A673 (cell line): ENCODE results near the gene FKRP. TPM values are rescaled to one million over a fixed set of nuclear protein-coding genes. Genes with fewer than 3 reads are reported as not detected.

Experiments used
- BruUV-seq: library from RNA; stranded (reverse); fragments of 400-500 nt; replicated peaks from 2 replicates; lab custom pipeline; 2021; lab: Mats Ljungman, UMichigan
- CTCF ChIA-PET: fragments of 300-600 bp; sonication (Branson Sonifier 250); formaldehyde crosslinking; loops from one replicate; lab custom pipeline; 2022; ENCODE audit warnings: antibody characterized with exemption; lab: Charles Lee
- POLR2A ChIA-PET: fragments of 300-600 bp; sonication (Branson Sonifier 250); formaldehyde crosslinking; loops from one replicate; lab custom pipeline; 2022; ENCODE audit warnings: antibody characterized with exemption; ENCODE audit not compliant: low non-redundant PET; lab: Charles Lee
- DNase-seq: peaks from one replicate; pipeline ENCODE4 v3.0.0-alpha.2; 2015; ENCODE audit warnings: low spot score
- H3K27ac ChIP-seq: fragments of 200-600 bp; sonication (generic); 2 replicates; pipeline ENCODE4 v1.5.1; 2016; ENCODE audit warnings: mixed run types, low read depth, mild to moderate bottlenecking, mixed read lengths, antibody characterized with exemption, low read length; ENCODE audit not compliant: poor library complexity, severe bottlenecking
- H3K27me3 ChIP-seq: fragments of 200-600 bp; sonication (generic); replicated peaks from 2 replicates; pipeline ENCODE4 v1.6.1; 2017; ENCODE audit warnings: mixed run types, low read depth, mild to moderate bottlenecking, mixed read lengths, antibody characterized with exemption, low read length; ENCODE audit not compliant: insufficient read depth, poor library complexity
- H3K36me3 ChIP-seq: fragments of 200-600 bp; sonication (generic); 2 replicates; pipeline ENCODE4 v1.6.1; 2016; ENCODE audit warnings: mixed run types, mild to moderate bottlenecking, mixed read lengths, antibody characterized with exemption, low read length; ENCODE audit not compliant: insufficient read depth, poor library complexity, severe bottlenecking
- H3K4me1 ChIP-seq: fragments of 200-600 bp; sonication (generic); 2 replicates; pipeline ENCODE4 v1.6.1; 2017; ENCODE audit warnings: mixed run types, mild to moderate bottlenecking, mixed read lengths, antibody characterized with exemption, low read length; ENCODE audit not compliant: insufficient read depth, poor library complexity, severe bottlenecking
- H3K4me3 ChIP-seq: fragments of 200-600 bp; sonication (generic); 2 replicates; pipeline ENCODE4 v1.5.1; 2016; ENCODE audit warnings: low read depth, mixed run types, mild to moderate bottlenecking, mixed read lengths, low read length; ENCODE audit not compliant: poor library complexity, severe bottlenecking
- H3K9me3 ChIP-seq: fragments of 200-600 bp; sonication (generic); 2 replicates; pipeline ENCODE4 v1.6.1; 2016; ENCODE audit warnings: mixed run types, low read depth, mild to moderate bottlenecking, mixed read lengths, antibody characterized with exemption, low read length; ENCODE audit not compliant: poor library complexity, severe bottlenecking
- CTCF ChIP-seq: fragments of 300-800, 200-600 bp; sonication (generic); conservative IDR thresholded peaks from 2 replicates; pipeline ENCODE4 v1.5.1; 2017; ENCODE audit warnings: low read depth, mild to moderate bottlenecking, antibody characterized with exemption, low read length, moderate library complexity, mixed read lengths
- EZH2 ChIP-seq: fragments of 200-600 bp; sonication (generic); IDR thresholded peaks from 2 replicates; pipeline ENCODE4 v1.6.1; 2017; ENCODE audit warnings: borderline replicate concordance, low read depth, mild to moderate bottlenecking, mixed read lengths, antibody characterized with exemption, low read length; ENCODE audit not compliant: poor library complexity, severe bottlenecking
- intact Hi-C: fragments of 100-400 bp; cut with micrococcal nuclease; formaldehyde crosslinking; loops from one replicate; pipeline ENCODE4 v1.10.0; 2022; ENCODE audit not compliant: unreplicated experiment
- total RNA-seq: library from RNA; stranded (reverse); gene quantifications from 2 replicates; pipeline ENCODE4 v1.2.3, GENCODE V29; 2021

Gene FKRP
- total RNA-seq, 1 experiment from 2014 or later: 23.6 TPM

- POLR2A ChIA-PET: no interaction called here
- no peaks in the 10 kb centered on the region for H3K9me3 ChIP-seq
- CTCF ChIA-PET: no interaction called here
- peaks cover 61% of the 10 kb centered on the region for H3K36me3 ChIP-seq
- TF ChIP-seq CTCF (no peak), EZH2 (no peak)
- H3K4me3 ChIP-seq: no peak overlapping the region
- no TSS peak for BruUV-seq
- H3K4me1 ChIP-seq: no peaks in the 10 kb centered on the region
- DNase-seq: no peak
- no peak overlapping the region for H3K27ac ChIP-seq
- no peaks in the 10 kb centered on the region for H3K27me3 ChIP-seq
- intact Hi-C loops: no loop called here
Observed at GRCh38 chr19:46737761-46738171, 8.1 kb upstream of the FKRP start.

- Histone ChIP-seq H3K27ac (peak overlapping the region; percentile 47), H3K27me3 (no peaks in the 10 kb centered on the region), H3K36me3 (peaks cover 50% of the 10 kb centered on the region), H3K9me3 (no peaks in the 10 kb centered on the region), H3K4me1 (no peaks in the 10 kb centered on the region), H3K4me3 (no peak overlapping the region)
- TF ChIP-seq CTCF: no peak
- no peak for TF ChIP-seq EZH2
- ChIA-PET CTCF (no interaction called here), POLR2A (no interaction called here)
- DNase-seq: no peak
- intact Hi-C loops: no loop called here
- BruUV-seq: no TSS peak
Observed at GRCh38 chr19:46739290-46739771, 6.5 kb upstream of the FKRP start.

- no peaks in the 10 kb centered on the region for H3K9me3 ChIP-seq
- no peak for DNase-seq
- BruUV-seq: no TSS peak
- ChIA-PET POLR2A (interaction anchor here (0.5 kb wide), 1 partner anchor 396 kb away, joined by 3 read pairs; no protein-coding TSS in a partner anchor), CTCF (no interaction called here)
- peaks cover 41% of the 10 kb centered on the region for H3K36me3 ChIP-seq
- TF ChIP-seq EZH2: no peak
- TF ChIP-seq CTCF: no peak
- no peak overlapping the region for H3K4me3 ChIP-seq
- intact Hi-C loops: no loop called here
- no peaks in the 10 kb centered on the region for H3K4me1 ChIP-seq
- no peaks in the 10 kb centered on the region for H3K27me3 ChIP-seq
- H3K27ac ChIP-seq: no peak overlapping the region
Observed at GRCh38 chr19:46741447-46741846, 4.4 kb upstream of the FKRP start.
